GM12801 (cell line): ENCODE data around the gene SNAPC4.

Experiments
- CTCF ChIP-seq: IDR thresholded peaks from one replicate; pipeline ENCODE4 v1.5.1; 2011; ENCODE audit warnings: control low read depth; ENCODE audit not compliant: insufficient read length; ENCODE audit errors: extremely low read depth

The SNAPC4 gene

GRCh38 chr9:136422876-136423275 lies 22.9 kb upstream of the SNAPC4 start:
- TF ChIP-seq CTCF, result no peak

GRCh38 chr9:136421791-136422190 lies 21.8 kb upstream of the SNAPC4 start:
- no peak for TF ChIP-seq CTCF

GRCh38 chr9:136419092-136419420 lies 19.1 kb upstream of the SNAPC4 start:
- TF ChIP-seq CTCF, result no peak

GRCh38 chr9:136418182-136419091 lies 18.5 kb upstream of the SNAPC4 start:
- TF ChIP-seq CTCF, result no peak

GRCh38 chr9:136416914-136417313 lies 16.9 kb upstream of the SNAPC4 start:
- no peak for TF ChIP-seq CTCF

GRCh38 chr9:136416427-136416826 lies 16.5 kb upstream of the SNAPC4 start:
- TF ChIP-seq CTCF, result no peak

- no peak for TF ChIP-seq CTCF
Measured at GRCh38 chr9:136412962-136413361, 13.0 kb upstream of the SNAPC4 start.
